Keratinocyte (primary cell): ENCODE data around the gene TPCN1.

Experiments
- EZH2 ChIP-seq: IDR thresholded peaks from one replicate; pipeline ENCODE4 v1.6.1; 2012; ENCODE audit warnings: inconsistent platforms, mild to moderate bottlenecking, low read length, moderate library complexity
- TF ChIP-seq, protein P1 (sequence below), 3 experiments: IDR thresholded peaks in 1 of 3; conservative IDR thresholded peaks in 1 of 3; optimal IDR thresholded peaks in 1 of 3; 2 replicates in 2 of 3; 3 replicates in 1 of 3; pipeline versions ENCODE3 to v1.5.1; 2011; ENCODE audit warnings: low read length in 3 of 3, mild to moderate bottlenecking in 3 of 3, moderate library complexity in 2 of 3, control low read depth in 1 of 3, inconsistent platforms in 1 of 3; ENCODE audit not compliant: insufficient read depth in 2 of 3; ENCODE audit errors: extremely low read depth in 1 of 3

DNA sequence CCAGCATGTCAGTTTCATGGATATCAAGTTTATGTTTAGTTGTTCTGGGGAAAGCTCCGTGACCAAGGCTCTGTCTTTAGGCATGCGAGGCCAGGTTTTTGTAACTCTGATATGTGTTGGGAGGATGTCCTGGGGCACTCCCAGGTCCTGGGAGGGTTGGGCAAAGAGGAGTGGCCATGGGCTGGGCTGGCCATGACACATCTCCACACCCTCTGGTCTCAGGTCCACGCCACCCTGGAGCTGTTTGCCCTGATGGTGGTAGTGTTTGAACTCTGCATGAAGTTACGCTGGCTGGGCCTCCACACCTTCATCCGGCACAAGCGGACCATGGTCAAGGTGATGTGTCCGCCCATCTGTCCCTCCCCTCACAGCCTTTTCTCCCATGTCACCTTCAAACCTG lies 46.4 kb downstream of the TPCN1 start:
- TF ChIP-seq, protein P1, sequence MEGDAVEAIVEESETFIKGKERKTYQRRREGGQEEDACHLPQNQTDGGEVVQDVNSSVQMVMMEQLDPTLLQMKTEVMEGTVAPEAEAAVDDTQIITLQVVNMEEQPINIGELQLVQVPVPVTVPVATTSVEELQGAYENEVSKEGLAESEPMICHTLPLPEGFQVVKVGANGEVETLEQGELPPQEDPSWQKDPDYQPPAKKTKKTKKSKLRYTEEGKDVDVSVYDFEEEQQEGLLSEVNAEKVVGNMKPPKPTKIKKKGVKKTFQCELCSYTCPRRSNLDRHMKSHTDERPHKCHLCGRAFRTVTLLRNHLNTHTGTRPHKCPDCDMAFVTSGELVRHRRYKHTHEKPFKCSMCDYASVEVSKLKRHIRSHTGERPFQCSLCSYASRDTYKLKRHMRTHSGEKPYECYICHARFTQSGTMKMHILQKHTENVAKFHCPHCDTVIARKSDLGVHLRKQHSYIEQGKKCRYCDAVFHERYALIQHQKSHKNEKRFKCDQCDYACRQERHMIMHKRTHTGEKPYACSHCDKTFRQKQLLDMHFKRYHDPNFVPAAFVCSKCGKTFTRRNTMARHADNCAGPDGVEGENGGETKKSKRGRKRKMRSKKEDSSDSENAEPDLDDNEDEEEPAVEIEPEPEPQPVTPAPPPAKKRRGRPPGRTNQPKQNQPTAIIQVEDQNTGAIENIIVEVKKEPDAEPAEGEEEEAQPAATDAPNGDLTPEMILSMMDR (optimal IDR thresholded peaks at IDR 0.05 in 1 of 3, IDR thresholded peaks at IDR 0.05 in 1 of 3, conservative IDR thresholded peaks at IDR 0.05 in 1 of 3; ENCODE audit: extremely low read depth in 1 of 3, insufficient read depth in 2 of 3, low read length in 3 of 3): no peak
- no peak for TF ChIP-seq EZH2
